Measurements from ENCODE around the gene ZNF776.

GRCh38 chr19:57706346-57706745, 40.3 kb upstream of the ZNF776 start:
- TF ChIP-seq ZNF232 (CRISPR knock-in tag; IDR thresholded peaks at IDR 0.05; ENCODE audit: borderline replicate concordance) (no peak), ZFP82 (CRISPR knock-in tag; IDR thresholded peaks at IDR 0.05; ENCODE audit: borderline replicate concordance) (no peak), ARID2 (CRISPR knock-in tag; IDR thresholded peaks at IDR 0.05; ENCODE audit: borderline replicate concordance) (no peak), POLR2AphosphoS5 (IDR thresholded peaks at IDR 0.05; ENCODE audit: low read depth, low read length) (no peak), U2AF2 (IDR thresholded peaks at IDR 0.05; ENCODE audit: low read depth, low read length) (no peak)
